ENCODE data around the gene EML4. TPM values are rescaled to one million over a fixed set of nuclear protein-coding genes. Genes with fewer than 3 reads are reported as not detected.

EML4 gene
- total and polyA plus RNA-seq, 2 of the 13 experiments (the other 11 are each of a cell fraction or from before 2014, with no cell fraction given) = 243 to 476 TPM

DNA sequence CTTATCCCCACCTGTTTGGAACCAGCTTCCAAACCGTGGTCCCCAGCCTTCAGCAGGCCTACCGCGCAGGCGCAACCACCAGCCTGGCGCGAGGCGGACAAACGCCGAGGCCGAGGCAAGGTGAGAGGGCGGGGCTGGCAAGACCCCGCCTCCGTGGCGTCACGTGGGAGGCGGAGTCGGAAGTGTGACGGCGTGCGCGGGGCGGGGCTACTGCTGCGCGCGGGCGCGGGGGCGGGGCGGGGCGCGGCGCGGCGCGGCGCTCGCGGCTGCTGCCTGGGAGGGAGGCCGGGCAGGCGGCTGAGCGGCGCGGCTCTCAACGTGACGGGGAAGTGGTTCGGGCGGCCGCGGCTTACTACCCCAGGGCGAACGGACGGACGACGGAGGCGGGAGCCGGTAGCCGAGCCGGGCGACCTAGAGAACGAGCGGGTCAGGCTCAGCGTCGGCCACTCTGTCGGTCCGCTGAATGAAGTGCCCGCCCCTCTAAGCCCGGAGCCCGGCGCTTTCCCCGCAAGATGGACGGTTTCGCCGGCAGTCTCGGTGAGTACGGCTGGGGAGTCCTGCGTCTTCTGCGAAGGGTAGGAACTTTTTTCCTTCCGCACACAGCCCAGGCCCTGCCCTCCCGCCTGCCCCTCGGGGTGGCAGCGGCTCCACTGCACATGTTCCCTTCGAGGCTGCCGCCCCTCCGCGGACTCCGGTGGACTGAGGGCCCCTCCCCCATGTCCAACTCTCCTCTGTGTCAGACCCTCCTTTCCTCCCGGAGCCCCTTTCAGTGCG, at the start of gene EML4 (continued):
- TF ChIP-seq ATF7 (IDR thresholded peaks at IDR 0.05) = no peak
- no peak; the same call in 1 of the 2 replicates for TF ChIP-seq ATF7 (CRISPR knock-in tag; IDR thresholded peaks at IDR 0.05)
- TF ChIP-seq HCFC1 (IDR thresholded peaks at IDR 0.05; ENCODE audit: low read depth, low read length) = no peak
- no peak for TF ChIP-seq GTF3A (CRISPR knock-in tag; conservative IDR thresholded peaks at IDR 0.05)
- TF ChIP-seq, protein P1, sequence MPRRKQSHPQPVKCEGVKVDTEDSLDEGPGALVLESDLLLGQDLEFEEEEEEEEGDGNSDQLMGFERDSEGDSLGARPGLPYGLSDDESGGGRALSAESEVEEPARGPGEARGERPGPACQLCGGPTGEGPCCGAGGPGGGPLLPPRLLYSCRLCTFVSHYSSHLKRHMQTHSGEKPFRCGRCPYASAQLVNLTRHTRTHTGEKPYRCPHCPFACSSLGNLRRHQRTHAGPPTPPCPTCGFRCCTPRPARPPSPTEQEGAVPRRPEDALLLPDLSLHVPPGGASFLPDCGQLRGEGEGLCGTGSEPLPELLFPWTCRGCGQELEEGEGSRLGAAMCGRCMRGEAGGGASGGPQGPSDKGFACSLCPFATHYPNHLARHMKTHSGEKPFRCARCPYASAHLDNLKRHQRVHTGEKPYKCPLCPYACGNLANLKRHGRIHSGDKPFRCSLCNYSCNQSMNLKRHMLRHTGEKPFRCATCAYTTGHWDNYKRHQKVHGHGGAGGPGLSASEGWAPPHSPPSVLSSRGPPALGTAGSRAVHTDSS (CRISPR knock-in tag; conservative IDR thresholded peaks at IDR 0.05) = no peak
- TF ChIP-seq, protein P2, sequence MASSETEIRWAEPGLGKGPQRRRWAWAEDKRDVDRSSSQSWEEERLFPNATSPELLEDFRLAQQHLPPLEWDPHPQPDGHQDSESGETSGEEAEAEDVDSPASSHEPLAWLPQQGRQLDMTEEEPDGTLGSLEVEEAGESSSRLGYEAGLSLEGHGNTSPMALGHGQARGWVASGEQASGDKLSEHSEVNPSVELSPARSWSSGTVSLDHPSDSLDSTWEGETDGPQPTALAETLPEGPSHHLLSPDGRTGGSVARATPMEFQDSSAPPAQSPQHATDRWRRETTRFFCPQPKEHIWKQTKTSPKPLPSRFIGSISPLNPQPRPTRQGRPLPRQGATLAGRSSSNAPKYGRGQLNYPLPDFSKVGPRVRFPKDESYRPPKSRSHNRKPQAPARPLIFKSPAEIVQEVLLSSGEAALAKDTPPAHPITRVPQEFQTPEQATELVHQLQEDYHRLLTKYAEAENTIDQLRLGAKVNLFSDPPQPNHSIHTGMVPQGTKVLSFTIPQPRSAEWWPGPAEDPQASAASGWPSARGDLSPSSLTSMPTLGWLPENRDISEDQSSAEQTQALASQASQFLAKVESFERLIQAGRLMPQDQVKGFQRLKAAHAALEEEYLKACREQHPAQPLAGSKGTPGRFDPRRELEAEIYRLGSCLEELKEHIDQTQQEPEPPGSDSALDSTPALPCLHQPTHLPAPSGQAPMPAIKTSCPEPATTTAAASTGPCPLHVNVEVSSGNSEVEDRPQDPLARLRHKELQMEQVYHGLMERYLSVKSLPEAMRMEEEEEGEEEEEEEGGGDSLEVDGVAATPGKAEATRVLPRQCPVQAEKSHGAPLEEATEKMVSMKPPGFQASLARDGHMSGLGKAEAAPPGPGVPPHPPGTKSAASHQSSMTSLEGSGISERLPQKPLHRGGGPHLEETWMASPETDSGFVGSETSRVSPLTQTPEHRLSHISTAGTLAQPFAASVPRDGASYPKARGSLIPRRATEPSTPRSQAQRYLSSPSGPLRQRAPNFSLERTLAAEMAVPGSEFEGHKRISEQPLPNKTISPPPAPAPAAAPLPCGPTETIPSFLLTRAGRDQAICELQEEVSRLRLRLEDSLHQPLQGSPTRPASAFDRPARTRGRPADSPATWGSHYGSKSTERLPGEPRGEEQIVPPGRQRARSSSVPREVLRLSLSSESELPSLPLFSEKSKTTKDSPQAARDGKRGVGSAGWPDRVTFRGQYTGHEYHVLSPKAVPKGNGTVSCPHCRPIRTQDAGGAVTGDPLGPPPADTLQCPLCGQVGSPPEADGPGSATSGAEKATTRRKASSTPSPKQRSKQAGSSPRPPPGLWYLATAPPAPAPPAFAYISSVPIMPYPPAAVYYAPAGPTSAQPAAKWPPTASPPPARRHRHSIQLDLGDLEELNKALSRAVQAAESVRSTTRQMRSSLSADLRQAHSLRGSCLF (CRISPR knock-in tag; IDR thresholded peaks at IDR 0.05; ENCODE audit: borderline replicate concordance) = peak; percentile 34; the same call in 1 of the 2 replicates
- TF ChIP-seq, protein P3, sequence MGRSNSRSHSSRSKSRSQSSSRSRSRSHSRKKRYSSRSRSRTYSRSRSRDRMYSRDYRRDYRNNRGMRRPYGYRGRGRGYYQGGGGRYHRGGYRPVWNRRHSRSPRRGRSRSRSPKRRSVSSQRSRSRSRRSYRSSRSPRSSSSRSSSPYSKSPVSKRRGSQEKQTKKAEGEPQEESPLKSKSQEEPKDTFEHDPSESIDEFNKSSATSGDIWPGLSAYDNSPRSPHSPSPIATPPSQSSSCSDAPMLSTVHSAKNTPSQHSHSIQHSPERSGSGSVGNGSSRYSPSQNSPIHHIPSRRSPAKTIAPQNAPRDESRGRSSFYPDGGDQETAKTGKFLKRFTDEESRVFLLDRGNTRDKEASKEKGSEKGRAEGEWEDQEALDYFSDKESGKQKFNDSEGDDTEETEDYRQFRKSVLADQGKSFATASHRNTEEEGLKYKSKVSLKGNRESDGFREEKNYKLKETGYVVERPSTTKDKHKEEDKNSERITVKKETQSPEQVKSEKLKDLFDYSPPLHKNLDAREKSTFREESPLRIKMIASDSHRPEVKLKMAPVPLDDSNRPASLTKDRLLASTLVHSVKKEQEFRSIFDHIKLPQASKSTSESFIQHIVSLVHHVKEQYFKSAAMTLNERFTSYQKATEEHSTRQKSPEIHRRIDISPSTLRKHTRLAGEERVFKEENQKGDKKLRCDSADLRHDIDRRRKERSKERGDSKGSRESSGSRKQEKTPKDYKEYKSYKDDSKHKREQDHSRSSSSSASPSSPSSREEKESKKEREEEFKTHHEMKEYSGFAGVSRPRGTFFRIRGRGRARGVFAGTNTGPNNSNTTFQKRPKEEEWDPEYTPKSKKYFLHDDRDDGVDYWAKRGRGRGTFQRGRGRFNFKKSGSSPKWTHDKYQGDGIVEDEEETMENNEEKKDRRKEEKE (IDR thresholded peaks at IDR 0.05) = no peak
- TF ChIP-seq, protein P4, sequence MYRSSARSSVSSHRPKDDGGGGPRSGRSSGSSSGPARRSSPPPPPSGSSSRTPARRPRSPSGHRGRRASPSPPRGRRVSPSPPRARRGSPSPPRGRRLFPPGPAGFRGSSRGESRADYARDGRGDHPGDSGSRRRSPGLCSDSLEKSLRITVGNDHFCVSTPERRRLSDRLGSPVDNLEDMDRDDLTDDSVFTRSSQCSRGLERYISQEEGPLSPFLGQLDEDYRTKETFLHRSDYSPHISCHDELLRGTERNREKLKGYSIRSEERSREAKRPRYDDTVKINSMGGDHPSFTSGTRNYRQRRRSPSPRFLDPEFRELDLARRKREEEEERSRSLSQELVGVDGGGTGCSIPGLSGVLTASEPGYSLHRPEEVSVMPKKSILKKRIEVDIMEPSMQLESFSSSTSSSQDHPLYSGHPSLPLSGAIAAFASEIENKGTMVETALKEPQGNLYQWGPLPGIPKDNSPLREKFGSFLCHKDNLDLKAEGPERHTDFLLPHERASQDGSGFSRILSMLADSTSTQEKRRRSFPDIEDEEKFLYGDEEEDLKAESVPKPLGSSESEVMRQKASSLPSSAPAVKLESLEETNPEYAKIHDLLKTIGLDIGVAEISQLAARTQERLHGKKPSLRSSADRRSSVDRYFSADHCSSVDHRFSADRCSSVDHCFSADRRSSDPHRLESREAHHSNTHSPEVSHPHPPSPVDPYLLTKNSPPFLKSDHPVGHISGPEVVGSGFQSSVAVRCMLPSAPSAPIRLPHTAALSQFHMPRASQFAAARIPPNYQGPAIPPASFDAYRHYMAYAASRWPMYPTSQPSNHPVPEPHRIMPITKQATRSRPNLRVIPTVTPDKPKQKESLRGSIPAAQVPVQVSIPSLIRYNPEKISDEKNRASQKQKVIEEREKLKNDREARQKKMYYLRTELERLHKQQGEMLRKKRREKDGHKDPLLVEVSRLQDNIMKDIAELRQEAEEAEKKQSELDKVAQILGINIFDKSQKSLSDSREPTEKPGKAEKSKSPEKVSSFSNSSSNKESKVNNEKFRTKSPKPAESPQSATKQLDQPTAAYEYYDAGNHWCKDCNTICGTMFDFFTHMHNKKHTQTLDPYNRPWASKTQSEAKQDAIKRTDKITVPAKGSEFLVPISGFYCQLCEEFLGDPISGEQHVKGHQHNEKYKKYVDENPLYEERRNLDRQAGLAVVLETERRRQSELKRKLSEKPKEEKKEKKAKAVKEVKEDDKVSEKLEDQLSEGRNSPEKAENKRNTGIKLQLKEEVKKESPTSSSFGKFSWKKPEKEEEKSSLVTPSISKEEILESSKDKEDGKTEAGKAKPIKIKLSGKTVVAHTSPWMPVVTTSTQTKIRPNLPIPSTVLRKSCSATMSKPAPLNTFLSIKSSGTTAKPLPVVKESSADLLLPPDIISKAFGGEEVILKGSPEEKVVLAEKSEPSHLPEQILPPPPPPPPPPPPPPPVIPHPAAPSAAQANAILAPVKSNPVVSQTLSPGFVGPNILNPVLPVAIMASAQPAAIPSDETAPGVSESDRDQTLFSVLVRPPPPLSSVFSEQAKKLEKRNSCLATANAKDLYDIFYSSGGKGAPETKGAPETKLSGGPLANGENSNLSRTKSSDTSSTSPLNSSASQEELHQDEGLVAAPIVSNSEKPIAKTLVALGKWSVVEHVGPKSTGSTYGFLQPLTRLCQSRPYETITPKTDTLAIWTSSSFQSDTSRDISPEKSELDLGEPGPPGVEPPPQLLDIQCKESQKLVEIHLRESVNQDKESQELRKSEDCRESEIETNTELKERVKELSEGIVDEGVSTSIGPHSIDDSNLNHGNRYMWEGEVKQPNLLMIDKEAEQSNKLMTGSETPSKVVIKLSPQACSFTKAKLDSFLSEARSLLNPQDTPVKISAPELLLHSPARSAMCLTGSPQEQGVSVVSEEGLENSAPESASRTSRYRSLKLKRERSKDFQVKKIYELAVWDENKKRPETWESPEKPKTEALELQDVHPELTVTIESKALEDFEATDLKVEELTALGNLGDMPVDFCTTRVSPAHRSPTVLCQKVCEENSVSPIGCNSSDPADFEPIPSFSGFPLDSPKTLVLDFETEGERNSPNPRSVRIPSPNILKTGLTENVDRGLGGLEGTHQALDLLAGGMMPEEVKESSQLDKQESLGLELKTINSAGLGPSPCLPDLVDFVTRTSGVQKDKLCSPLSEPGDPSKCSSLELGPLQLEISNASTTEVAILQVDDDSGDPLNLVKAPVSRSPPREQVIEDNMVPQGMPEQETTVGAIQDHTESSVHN (CRISPR knock-in tag; IDR thresholded peaks at IDR 0.05) = 0 out of 2 replicates have a peak, but pooled peaks have one; percentile 85
- TF ChIP-seq ZBTB38 (CRISPR knock-in tag; IDR thresholded peaks at IDR 0.05) = peak; percentile 93
- TF ChIP-seq IRX3 (CRISPR knock-in tag; IDR thresholded peaks at IDR 0.05; ENCODE audit: borderline replicate concordance, low read depth) = peak; percentile 82; the same call in 1 of the 2 replicates

All from HepG2 (cell line).